Neural cell (in vitro differentiated cells): ENCODE data around the gene MGAT4A. TPM values are rescaled to one million over a fixed set of nuclear protein-coding genes. Genes with fewer than 3 reads are reported as not detected.

Experiments used
- H2AFZ ChIP-seq: fragments of 200-600, 300-800 bp; sonication (generic), shearing (Covaris generic); 2 replicates; pipeline ENCODE4 v1.6.0; 2014; ENCODE audit warnings: low read depth, mild to moderate bottlenecking, antibody characterized with exemption, low read length, moderate library complexity
- H3F3A ChIP-seq: fragments of 200-600 bp; shearing (Covaris generic); 2 replicates; pipeline ENCODE4 v1.6.1; 2016; ENCODE audit warnings: mild to moderate bottlenecking, moderate library complexity, mixed read lengths, antibody characterized with exemption, low read length; ENCODE audit not compliant: insufficient read depth, poor library complexity, severe bottlenecking
- H3K27ac ChIP-seq: fragments of 200-600, 300-800 bp; sonication (generic), shearing (Covaris generic); 2 replicates; pipeline ENCODE4 v1.5.1; 2014; ENCODE audit warnings: mild to moderate bottlenecking, low read length, moderate library complexity
- H3K27me3 ChIP-seq: fragments of 300-800, 200-600 bp; sonication (generic), shearing (Covaris generic); 2 replicates; pipeline ENCODE4 v1.6.0; 2014; ENCODE audit warnings: mild to moderate bottlenecking, low read depth, low read length, moderate library complexity; ENCODE audit not compliant: insufficient read depth
- H3K36me3 ChIP-seq: fragments of 300-800, 200-600 bp; sonication (generic), shearing (Covaris generic); 2 replicates; pipeline ENCODE4 v1.5.1; 2014; ENCODE audit warnings: mild to moderate bottlenecking, antibody characterized with exemption, low read length, moderate library complexity; ENCODE audit not compliant: insufficient read depth
- H3K4me2 ChIP-seq: fragments of 300-800, 200-600 bp; sonication (generic), shearing (Covaris generic); 2 replicates; pipeline ENCODE4 v1.6.0; 2014; ENCODE audit warnings: mild to moderate bottlenecking, low read length
- H3K4me3 ChIP-seq: fragments of 300-800, 200-600 bp; sonication (generic), shearing (Covaris generic); 2 replicates; pipeline ENCODE4 v1.5.1; 2014; ENCODE audit warnings: mild to moderate bottlenecking, low read length, moderate library complexity
- H3K79me2 ChIP-seq: fragments of 200-600 bp; shearing (Covaris generic); replicated peaks from 2 replicates; pipeline ENCODE4 v1.6.0; 2014; ENCODE audit warnings: mild to moderate bottlenecking, low read length, moderate library complexity; ENCODE audit not compliant: insufficient read depth
- H3K9ac ChIP-seq: fragments of 300-800, 200-600 bp; sonication (generic), shearing (Covaris generic); 2 replicates; pipeline ENCODE4 v1.6.1; 2016; ENCODE audit warnings: mild to moderate bottlenecking, low read length, mixed read lengths
- H3K9me2 ChIP-seq: fragments of 200-600 bp; shearing (Covaris generic); 2 replicates; pipeline ENCODE4 v1.6.1; 2016; ENCODE audit warnings: mild to moderate bottlenecking, low read length, mixed read lengths; ENCODE audit not compliant: insufficient read depth
- H3K9me3 ChIP-seq: fragments of 200-600, 300-800 bp; sonication (generic), shearing (Covaris generic); 2 replicates; pipeline ENCODE4 v1.6.1; 2016; ENCODE audit warnings: mild to moderate bottlenecking, mixed run types, low read length, moderate library complexity, mixed read lengths
- H4K20me1 ChIP-seq: fragments of 200-600 bp; shearing (Covaris generic); 2 replicates; pipeline ENCODE4 v1.6.1; 2016; ENCODE audit warnings: mild to moderate bottlenecking, mixed run types; ENCODE audit not compliant: insufficient read depth
- EP300 ChIP-seq: fragments of 450-650 bp; conservative IDR thresholded peaks from 2 replicates; pipeline ENCODE4 v1.6.1; 2014; ENCODE audit warnings: antibody characterized with exemption, mild to moderate bottlenecking, moderate library complexity; ENCODE audit not compliant: poor library complexity, severe bottlenecking
- EZH2 ChIP-seq: fragments of 200-600, 300-800 bp; shearing (Covaris generic), sonication (generic); IDR thresholded peaks from 2 replicates; pipeline ENCODE4 v1.6.1; 2014; ENCODE audit warnings: antibody characterized with exemption, low read length, borderline replicate concordance, mild to moderate bottlenecking; ENCODE audit not compliant: insufficient read depth, poor library complexity, severe bottlenecking
- MXI1 ChIP-seq: fragments of 450-650 bp; conservative IDR thresholded peaks from 2 replicates; pipeline ENCODE4 v1.6.1; 2014; ENCODE audit warnings: antibody characterized with exemption, mild to moderate bottlenecking; ENCODE audit not compliant: poor library complexity, severe bottlenecking
- POLR2AphosphoS5 ChIP-seq: IDR thresholded peaks from 2 replicates; pipeline ENCODE4 v1.6.1; 2012
- RAD21 ChIP-seq: fragments of 450-650 bp; conservative IDR thresholded peaks from 2 replicates; pipeline ENCODE4 v1.6.1; 2014; ENCODE audit warnings: antibody characterized with exemption, mild to moderate bottlenecking, moderate library complexity
- SMC3 ChIP-seq: fragments of 450-650 bp; conservative IDR thresholded peaks from 2 replicates; pipeline ENCODE4 v1.6.1; 2014; ENCODE audit warnings: antibody characterized with exemption, mild to moderate bottlenecking, moderate library complexity; ENCODE audit not compliant: poor library complexity
- TAF1 ChIP-seq: IDR thresholded peaks from 2 replicates; pipeline ENCODE4 v1.6.1; 2012; ENCODE audit warnings: low read depth
- polyA plus RNA-seq: library from polyadenylated mRNA; depleted of rRNA; stranded (reverse); fragments of >200 nt; gene quantifications from 2 replicates; pipeline ENCODE4 v1.2.3, GENCODE V29; 2014
- TF ChIP-seq, protein P1 (sequence below): fragments of 450-650 bp; IDR thresholded peaks from 2 replicates; pipeline ENCODE4 v1.5.1; 2014; ENCODE audit warnings: antibody characterized with exemption, mild to moderate bottlenecking, moderate library complexity; ENCODE audit not compliant: poor library complexity, severe bottlenecking
- TF ChIP-seq, protein P2 (sequence below): IDR thresholded peaks from 2 replicates; pipeline ENCODE4 v1.6.1; 2012; ENCODE audit warnings: borderline replicate concordance

MGAT4A gene
- polyA plus RNA-seq, 1 donor from 2014 or later: 54.8 TPM

DNA sequence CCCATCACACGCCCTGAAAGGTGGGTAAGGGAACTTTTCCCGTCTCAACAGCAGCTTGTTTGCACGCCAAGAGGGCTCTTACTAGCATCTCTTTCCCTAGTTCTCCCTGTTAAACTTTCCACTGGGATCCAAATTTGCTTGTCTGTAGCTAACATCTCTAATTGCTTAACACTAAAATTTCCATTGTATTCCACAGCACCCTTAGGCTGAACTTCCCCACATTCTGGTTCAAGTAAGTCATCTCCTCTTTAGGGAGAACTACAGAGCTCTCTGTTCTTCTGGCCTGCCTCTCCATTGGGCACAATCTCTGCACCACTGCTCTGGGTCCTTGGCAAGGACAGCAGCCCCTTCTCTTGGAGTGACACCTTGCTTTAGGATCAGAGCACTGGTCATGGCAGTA, 98.6 kb downstream of the MGAT4A start:
- H3F3A ChIP-seq: no peaks in the 10 kb centered on the region
- no peaks in the 10 kb centered on the region for H3K9me2 ChIP-seq
- H3K36me3 ChIP-seq: peaks cover 3% of the 10 kb centered on the region
- no peak overlapping the region for H3K4me3 ChIP-seq
- no peak overlapping the region for H2AFZ ChIP-seq
- H3K79me2 ChIP-seq: no peaks in the 10 kb centered on the region
- H3K27me3 ChIP-seq: no peaks in the 10 kb centered on the region
- no peak for TF ChIP-seq EZH2
- no peak for TF ChIP-seq TAF1
- no peak for TF ChIP-seq EP300
- TF ChIP-seq SMC3: no peak
- TF ChIP-seq, protein P1, sequence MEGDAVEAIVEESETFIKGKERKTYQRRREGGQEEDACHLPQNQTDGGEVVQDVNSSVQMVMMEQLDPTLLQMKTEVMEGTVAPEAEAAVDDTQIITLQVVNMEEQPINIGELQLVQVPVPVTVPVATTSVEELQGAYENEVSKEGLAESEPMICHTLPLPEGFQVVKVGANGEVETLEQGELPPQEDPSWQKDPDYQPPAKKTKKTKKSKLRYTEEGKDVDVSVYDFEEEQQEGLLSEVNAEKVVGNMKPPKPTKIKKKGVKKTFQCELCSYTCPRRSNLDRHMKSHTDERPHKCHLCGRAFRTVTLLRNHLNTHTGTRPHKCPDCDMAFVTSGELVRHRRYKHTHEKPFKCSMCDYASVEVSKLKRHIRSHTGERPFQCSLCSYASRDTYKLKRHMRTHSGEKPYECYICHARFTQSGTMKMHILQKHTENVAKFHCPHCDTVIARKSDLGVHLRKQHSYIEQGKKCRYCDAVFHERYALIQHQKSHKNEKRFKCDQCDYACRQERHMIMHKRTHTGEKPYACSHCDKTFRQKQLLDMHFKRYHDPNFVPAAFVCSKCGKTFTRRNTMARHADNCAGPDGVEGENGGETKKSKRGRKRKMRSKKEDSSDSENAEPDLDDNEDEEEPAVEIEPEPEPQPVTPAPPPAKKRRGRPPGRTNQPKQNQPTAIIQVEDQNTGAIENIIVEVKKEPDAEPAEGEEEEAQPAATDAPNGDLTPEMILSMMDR: no peak
- TF ChIP-seq, protein P2, sequence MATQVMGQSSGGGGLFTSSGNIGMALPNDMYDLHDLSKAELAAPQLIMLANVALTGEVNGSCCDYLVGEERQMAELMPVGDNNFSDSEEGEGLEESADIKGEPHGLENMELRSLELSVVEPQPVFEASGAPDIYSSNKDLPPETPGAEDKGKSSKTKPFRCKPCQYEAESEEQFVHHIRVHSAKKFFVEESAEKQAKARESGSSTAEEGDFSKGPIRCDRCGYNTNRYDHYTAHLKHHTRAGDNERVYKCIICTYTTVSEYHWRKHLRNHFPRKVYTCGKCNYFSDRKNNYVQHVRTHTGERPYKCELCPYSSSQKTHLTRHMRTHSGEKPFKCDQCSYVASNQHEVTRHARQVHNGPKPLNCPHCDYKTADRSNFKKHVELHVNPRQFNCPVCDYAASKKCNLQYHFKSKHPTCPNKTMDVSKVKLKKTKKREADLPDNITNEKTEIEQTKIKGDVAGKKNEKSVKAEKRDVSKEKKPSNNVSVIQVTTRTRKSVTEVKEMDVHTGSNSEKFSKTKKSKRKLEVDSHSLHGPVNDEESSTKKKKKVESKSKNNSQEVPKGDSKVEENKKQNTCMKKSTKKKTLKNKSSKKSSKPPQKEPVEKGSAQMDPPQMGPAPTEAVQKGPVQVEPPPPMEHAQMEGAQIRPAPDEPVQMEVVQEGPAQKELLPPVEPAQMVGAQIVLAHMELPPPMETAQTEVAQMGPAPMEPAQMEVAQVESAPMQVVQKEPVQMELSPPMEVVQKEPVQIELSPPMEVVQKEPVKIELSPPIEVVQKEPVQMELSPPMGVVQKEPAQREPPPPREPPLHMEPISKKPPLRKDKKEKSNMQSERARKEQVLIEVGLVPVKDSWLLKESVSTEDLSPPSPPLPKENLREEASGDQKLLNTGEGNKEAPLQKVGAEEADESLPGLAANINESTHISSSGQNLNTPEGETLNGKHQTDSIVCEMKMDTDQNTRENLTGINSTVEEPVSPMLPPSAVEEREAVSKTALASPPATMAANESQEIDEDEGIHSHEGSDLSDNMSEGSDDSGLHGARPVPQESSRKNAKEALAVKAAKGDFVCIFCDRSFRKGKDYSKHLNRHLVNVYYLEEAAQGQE: no peak
- TF ChIP-seq RAD21: no peak
- no peak for TF ChIP-seq MXI1
- TF ChIP-seq POLR2AphosphoS5: no peak
- H3K9ac ChIP-seq: no peak overlapping the region
- no peak overlapping the region for H3K4me2 ChIP-seq
- no peaks in the 10 kb centered on the region for H3K9me3 ChIP-seq
- H4K20me1 ChIP-seq: no peaks in the 10 kb centered on the region
- H3K27ac ChIP-seq: no peak overlapping the region

DNA sequence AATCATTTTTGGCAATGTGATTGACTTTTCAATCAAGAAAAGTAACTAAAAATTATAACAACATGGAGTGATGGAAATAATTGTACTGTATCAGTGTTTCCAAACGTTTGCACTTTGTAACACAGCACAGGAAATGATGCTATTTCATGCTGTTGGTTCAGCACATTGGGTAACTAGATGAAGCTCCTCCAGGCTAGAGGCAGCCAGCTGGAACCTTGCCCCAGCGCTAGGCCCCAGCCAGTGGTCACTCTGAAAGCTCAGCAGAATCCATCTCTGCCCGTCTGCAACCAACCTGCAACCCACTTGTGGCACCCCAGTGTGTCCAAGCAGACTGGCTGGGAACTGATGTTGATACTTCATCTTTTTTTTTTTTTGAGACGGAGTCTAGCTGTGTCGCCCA, 107.3 kb downstream of the MGAT4A start:
- TF ChIP-seq SMC3 (no peak), EZH2 (no peak), MXI1 (no peak), EP300 (no peak), TAF1 (no peak), POLR2AphosphoS5 (no peak)
- TF ChIP-seq, protein P2: no peak
- TF ChIP-seq, protein P1: no peak
- Histone ChIP-seq H3K27me3 (no peaks in the 10 kb centered on the region), H3K9me3 (no peaks in the 10 kb centered on the region), H4K20me1 (no peaks in the 10 kb centered on the region), H3K4me2 (no peak overlapping the region), H3K79me2 (no peaks in the 10 kb centered on the region), H3K9me2 (no peaks in the 10 kb centered on the region), H2AFZ (no peak overlapping the region), H3K27ac (no peak overlapping the region), H3K36me3 (no peaks in the 10 kb centered on the region), H3F3A (no peaks in the 10 kb centered on the region), H3K9ac (no peak overlapping the region), H3K4me3 (no peak overlapping the region)
